CD4-positive, alpha-beta memory T cell (primary cell): ENCODE measurements around the gene CCDC89. TPM values are rescaled to one million over a fixed set of nuclear protein-coding genes. Genes with fewer than 3 reads are reported as not detected.

ENCODE experiments used
- CTCF ChIA-PET: fragments of 350-600 bp; sonication (Branson Sonifier 250); formaldehyde crosslinking; loops from one replicate; lab custom pipeline; 2021; ENCODE audit warnings: inconsistent platforms; ENCODE audit not compliant: partially characterized antibody; lab: Charles Lee
- POLR2A ChIA-PET: fragments of 350-600 bp; sonication (Branson Sonifier 250); formaldehyde crosslinking; loops from one replicate; lab custom pipeline; 2021; ENCODE audit not compliant: partially characterized antibody; lab: Charles Lee
- DNase-seq, 5 donors: peaks; one replicate each; pipeline versions ENCODE4 v3.0.0 to v3.0.0-alpha.2; 2020 to 2022; ENCODE audit warnings: mixed read lengths in 1 of 5
- H3K27ac ChIP-seq: one replicate; pipeline ENCODE4 v1.7.0; 2013; ENCODE audit warnings: low read depth, low read length
- H3K27me3 ChIP-seq: 2 replicates; pipeline ENCODE4 v1.7.0; 2013; ENCODE audit warnings: mild to moderate bottlenecking, low read length, moderate library complexity; ENCODE audit not compliant: insufficient read depth
- H3K36me3 ChIP-seq: 2 replicates; pipeline ENCODE4 v1.7.0; 2013; ENCODE audit warnings: mild to moderate bottlenecking, low read length, moderate library complexity; ENCODE audit not compliant: insufficient read depth
- H3K4me1 ChIP-seq: 2 replicates; pipeline ENCODE4 v1.7.0; 2013; ENCODE audit warnings: mild to moderate bottlenecking, low read length, moderate library complexity; ENCODE audit not compliant: insufficient read depth
- H3K4me3 ChIP-seq, 2 donors: one replicate each; pipeline ENCODE4 v1.7.0; 2013; ENCODE audit warnings: low read length in 2 of 2, mild to moderate bottlenecking in 1 of 2
- H3K9me3 ChIP-seq, 2 donors: one replicate each; pipeline ENCODE4 v1.7.0; 2013; ENCODE audit warnings: low read length in 2 of 2, control low read depth in 1 of 2; ENCODE audit not compliant: control insufficient read depth in 1 of 2
- H3K27ac Mint-ChIP-seq, 7 donors: one replicate each; pipeline ENCODE4 v1.8.0; 2020 to 2021; ENCODE audit warnings: mixed read lengths in 7 of 7, mild to moderate bottlenecking in 6 of 7, inconsistent platforms in 3 of 7, moderate library complexity in 3 of 7
- H3K27me3 Mint-ChIP-seq, 2 donors: one replicate each; pipeline ENCODE4 v1.8.0; 2020 to 2021; ENCODE audit warnings: mixed read lengths in 2 of 2
- H3K36me3 Mint-ChIP-seq, 2 donors: one replicate each; pipeline ENCODE4 v1.8.0; 2020 to 2021; ENCODE audit warnings: mixed read lengths in 2 of 2, inconsistent platforms in 1 of 2, mild to moderate bottlenecking in 1 of 2
- H3K4me1 Mint-ChIP-seq, 4 donors: one replicate each; pipeline ENCODE4 v1.8.0; 2020 to 2021; ENCODE audit warnings: mixed read lengths in 4 of 4, mild to moderate bottlenecking in 1 of 4
- H3K4me3 Mint-ChIP-seq, 8 donors: one replicate each; pipeline ENCODE4 v1.8.0; 2020 to 2021; ENCODE audit warnings: mixed read lengths in 8 of 8, mild to moderate bottlenecking in 7 of 8, moderate library complexity in 6 of 8, inconsistent platforms in 3 of 8
- H3K9me3 Mint-ChIP-seq, 8 donors: one replicate each; pipeline ENCODE4 v1.8.0; 2020 to 2021; ENCODE audit warnings: mixed read lengths in 8 of 8, mild to moderate bottlenecking in 5 of 8, inconsistent platforms in 3 of 8, moderate library complexity in 1 of 8
- intact Hi-C: fragments of 100-400 bp; cut with micrococcal nuclease; formaldehyde crosslinking; loops from one replicate; pipeline ENCODE4 v1.15.1; 2023
- polyA plus RNA-seq, 2 donors: library from polyadenylated mRNA; unstranded; fragments of 300-500 nt; fragmentation: Illumina TruSeq; gene quantifications; one replicate each; pipeline ENCODE4 v1.2.3, GENCODE V29; 2021
- total RNA-seq, 2 experiments: library from RNA; stranded (reverse); gene quantifications; one replicate each; pipeline ENCODE4 v1.2.3, GENCODE V29; 2021

Gene CCDC89
- total and polyA plus RNA-seq, 4 experiments from 2014 or later: 0.22 to 0.70 TPM; not detected in 2

DNA sequence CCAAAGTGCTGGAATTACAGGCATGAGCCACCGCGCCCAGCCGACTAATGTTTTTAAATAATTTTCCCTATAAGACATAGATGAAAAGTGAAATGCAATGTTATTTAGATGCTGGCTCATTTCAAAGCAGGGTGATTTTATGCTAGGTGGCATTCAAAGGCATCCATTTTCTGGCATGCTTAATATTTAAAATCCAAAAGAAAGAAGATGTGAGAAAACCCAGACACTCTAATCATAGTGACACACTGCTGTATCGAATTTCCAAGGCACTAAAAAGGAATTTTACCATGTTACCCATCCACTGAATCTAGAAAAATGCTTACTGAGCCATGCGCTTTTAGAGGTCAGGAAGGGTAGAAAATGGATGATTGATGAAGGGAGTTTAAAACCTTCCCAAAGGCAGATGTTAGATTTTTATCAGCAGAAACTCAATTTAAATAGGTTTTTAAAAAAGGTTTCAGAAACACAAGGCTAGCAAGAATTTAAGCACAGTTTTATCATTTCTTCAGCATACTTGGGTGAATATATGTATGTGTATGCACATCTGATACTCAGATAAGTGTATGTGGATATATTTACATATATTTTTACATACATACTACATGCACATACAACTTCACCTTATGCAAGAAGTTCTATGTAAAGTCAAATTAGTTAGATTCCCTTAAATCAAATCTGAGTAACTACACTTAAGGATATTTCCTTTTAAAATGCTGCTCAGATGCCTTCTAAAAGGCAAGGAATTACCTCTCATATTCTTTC, 24.1 kb upstream of the CCDC89 start:
- Histone ChIP-seq H3K27me3 (no peaks in the 10 kb centered on the region), H3K4me1 (no peaks in the 10 kb centered on the region), H3K36me3 (no peaks in the 10 kb centered on the region), H3K27ac (no peak overlapping the region), H3K9me3 (no peaks in the 10 kb centered on the region), H3K4me3 (no peak overlapping the region)
- Mint-ChIP-seq H3K27ac (no peak overlapping the region), H3K4me3 (no peak overlapping the region), H3K27me3 (no peaks in the 10 kb centered on the region), H3K36me3 (peaks cover 21 to 27% of the 10 kb centered on the region in 2 donors), H3K9me3 (no peaks in the 10 kb centered on the region), H3K4me1 (peaks cover 0 to 4% (median 1%) of the 10 kb centered on the region in 4 donors)
- intact Hi-C loops: no loop called here
- POLR2A ChIA-PET: no interaction called here
- CTCF ChIA-PET: no interaction called here
- DNase-seq: no peak

DNA sequence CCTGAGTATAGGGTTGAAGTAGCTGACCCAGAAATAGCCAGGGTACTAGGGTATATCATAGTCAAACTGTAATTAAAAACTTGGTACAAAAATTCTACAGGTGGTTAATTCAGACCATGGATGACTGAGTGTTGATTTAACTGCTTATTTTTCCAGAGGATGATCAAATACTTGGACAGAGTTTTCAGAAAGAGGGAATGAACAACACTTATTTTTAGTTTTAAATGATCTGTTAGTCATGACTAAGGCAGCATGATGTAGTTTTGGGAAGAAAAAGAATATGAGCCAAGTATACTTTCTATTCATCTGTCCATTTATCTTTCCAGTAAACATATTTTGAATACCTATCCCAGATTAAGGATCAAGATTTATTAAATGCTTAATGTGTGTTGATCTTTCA, 19.8 kb upstream of the CCDC89 start:
- H3K36me3 Mint-ChIP-seq: peaks cover 15 to 34% of the 10 kb centered on the region in 2 donors
- H3K9me3 Mint-ChIP-seq: no peaks in the 10 kb centered on the region
- no peak for DNase-seq
- H3K27me3 ChIP-seq: no peaks in the 10 kb centered on the region
- H3K27me3 Mint-ChIP-seq: no peaks in the 10 kb centered on the region
- peaks cover under 1 to 10% (median 2%) of the 10 kb centered on the region in 4 donors for H3K4me1 Mint-ChIP-seq
- peak overlapping the region in 1 of 7 donors; percentile 59 for H3K27ac Mint-ChIP-seq
- H3K9me3 ChIP-seq: no peaks in the 10 kb centered on the region
- intact Hi-C loops: no loop called here
- H3K27ac ChIP-seq: no peak overlapping the region
- H3K4me3 Mint-ChIP-seq: no peak overlapping the region
- H3K4me3 ChIP-seq: no peak overlapping the region
- POLR2A ChIA-PET: no interaction called here
- H3K36me3 ChIP-seq: no peaks in the 10 kb centered on the region
- H3K4me1 ChIP-seq: peaks cover 6% of the 10 kb centered on the region
- CTCF ChIA-PET: no interaction called here

DNA sequence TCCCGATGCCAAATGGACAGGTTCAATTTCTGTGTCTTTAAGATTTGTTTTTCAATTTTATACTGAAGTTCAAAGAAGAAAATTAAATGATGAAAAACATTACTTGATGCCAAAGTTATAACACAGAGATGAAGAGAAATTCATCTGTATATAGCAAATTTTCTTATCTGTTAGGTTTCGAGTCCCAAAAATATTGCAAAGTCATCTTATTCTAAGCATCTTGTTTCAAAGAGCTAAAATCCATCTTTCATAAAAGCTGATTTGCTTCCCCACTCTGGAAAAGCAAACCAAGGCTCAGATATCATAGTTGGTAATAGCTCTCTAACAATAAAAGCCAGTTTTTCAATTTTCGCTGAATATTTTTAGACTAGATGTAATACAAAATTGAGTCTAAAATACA, 19.0 kb upstream of the CCDC89 start:
- H3K4me1 ChIP-seq: peaks cover 15% of the 10 kb centered on the region
- no peaks in the 10 kb centered on the region for H3K36me3 ChIP-seq
- no peaks in the 10 kb centered on the region for H3K9me3 ChIP-seq
- Mint-ChIP-seq H3K4me1 (peaks cover 8 to 19% (median 11%) of the 10 kb centered on the region in 4 donors), H3K9me3 (no peaks in the 10 kb centered on the region), H3K27me3 (no peaks in the 10 kb centered on the region), H3K27ac (peak overlapping the region in 2 of 7 donors; percentile 2 to 44), H3K4me3 (no peak overlapping the region), H3K36me3 (peaks cover 14 to 34% of the 10 kb centered on the region in 2 donors)
- intact Hi-C loops: no loop called here
- no peak overlapping the region for H3K4me3 ChIP-seq
- no peaks in the 10 kb centered on the region for H3K27me3 ChIP-seq
- no peak overlapping the region for H3K27ac ChIP-seq
- DNase-seq: no peak
- CTCF ChIA-PET: no interaction called here
- POLR2A ChIA-PET: no interaction called here

DNA sequence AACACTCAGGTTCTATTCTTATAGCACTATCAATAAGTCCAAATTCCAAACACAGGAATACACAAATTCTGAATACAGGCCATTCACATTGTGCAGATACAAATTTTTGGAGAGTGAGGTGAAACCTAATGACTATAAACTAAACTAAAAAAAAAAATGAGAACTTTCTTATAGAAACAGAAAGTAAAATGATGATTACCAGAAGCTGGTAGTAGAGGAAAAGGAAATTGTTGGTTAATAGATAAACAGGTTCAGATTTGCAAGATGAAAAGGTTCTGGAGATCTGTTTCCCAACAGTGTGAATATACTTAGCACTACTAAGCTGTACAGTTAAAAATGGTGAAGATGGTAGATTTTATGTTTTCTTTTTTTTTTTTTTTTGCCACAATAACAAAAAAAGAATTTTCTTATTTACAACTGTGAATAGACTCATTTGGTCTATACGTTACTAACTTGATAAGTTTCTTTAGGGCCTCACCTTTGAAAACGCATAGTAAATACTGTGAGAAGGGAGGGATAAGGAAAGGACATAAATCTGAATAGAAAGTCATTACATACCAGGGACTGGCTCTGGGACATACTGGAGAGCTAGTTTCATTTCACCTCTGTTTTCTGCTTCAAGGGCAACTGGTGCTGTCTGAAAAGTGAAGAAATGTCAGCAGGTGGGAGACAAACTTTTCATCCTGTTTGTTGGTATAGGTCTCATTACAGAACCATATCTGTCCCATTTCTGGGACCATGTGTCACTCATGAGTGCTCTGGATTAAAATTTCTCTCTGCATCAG, 14.2 kb upstream of the CCDC89 start:
- CTCF ChIA-PET: interaction anchor here (1.3 to 4.2 kb wide), 4 partner anchors 13 to 155 kb away, joined by 3 to 20 read pairs (median 8); partner anchors contain the start of gene CCDC83
- Histone ChIP-seq H3K27me3 (no peaks in the 10 kb centered on the region), H3K4me1 (peaks cover 25% of the 10 kb centered on the region), H3K4me3 (peak overlapping the region in 1 of 2 donors; percentile 7), H3K27ac (no peak overlapping the region), H3K36me3 (no peaks in the 10 kb centered on the region), H3K9me3 (no peaks in the 10 kb centered on the region)
- no peaks in the 10 kb centered on the region for H3K9me3 Mint-ChIP-seq
- peak overlapping the region in 7 of 8 donors; percentile 32 to 72 (median 61) for H3K4me3 Mint-ChIP-seq
- peak in 4 of 5 donors; percentile 32 to 53 (median 40) for DNase-seq
- peak overlapping the region; percentile 40 to 87 (median 68) for H3K27ac Mint-ChIP-seq
- H3K27me3 Mint-ChIP-seq: no peaks in the 10 kb centered on the region
- POLR2A ChIA-PET: interaction anchor here (0.6 to 1.8 kb wide), 9 partner anchors 9 to 163 kb away, joined by 3 to 5 read pairs (median 3); partner anchors contain the start of genes CCDC83, SYTL2 and TMEM126A
- peaks cover 21 to 32% (median 23%) of the 10 kb centered on the region in 4 donors for H3K4me1 Mint-ChIP-seq
- peaks cover 17 to 24% of the 10 kb centered on the region in 2 donors for H3K36me3 Mint-ChIP-seq
- intact Hi-C loops: loop anchor here (2.0 to 10.0 kb wide), 2 partner anchors 51 to 295 kb away; no protein-coding TSS in a partner anchor

DNA sequence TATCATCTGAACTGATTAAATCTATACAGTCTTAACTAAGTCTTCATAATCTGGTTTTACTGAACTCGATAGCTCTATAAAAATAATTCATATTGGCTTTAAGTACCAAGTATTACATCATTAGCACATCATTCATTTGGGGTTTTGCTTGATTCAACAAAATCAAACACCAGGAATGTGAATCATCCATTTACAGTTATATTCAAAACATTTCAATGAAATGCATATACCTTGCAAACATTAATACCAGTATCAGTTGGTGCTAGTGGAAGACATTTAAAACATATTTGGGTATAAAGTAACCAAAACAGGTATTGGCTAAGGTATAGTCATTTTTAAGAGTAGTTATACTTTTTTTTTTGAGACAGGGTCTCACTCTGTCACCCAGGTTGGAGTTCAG, 12.2 kb upstream of the CCDC89 start:
- Histone ChIP-seq H3K36me3 (no peaks in the 10 kb centered on the region), H3K4me3 (no peak overlapping the region), H3K9me3 (no peaks in the 10 kb centered on the region), H3K27me3 (no peaks in the 10 kb centered on the region), H3K4me1 (peaks cover 25% of the 10 kb centered on the region), H3K27ac (no peak overlapping the region)
- Mint-ChIP-seq H3K9me3 (no peaks in the 10 kb centered on the region), H3K4me1 (peaks cover 21 to 29% (median 23%) of the 10 kb centered on the region in 4 donors), H3K27me3 (no peaks in the 10 kb centered on the region), H3K27ac (no peak overlapping the region), H3K4me3 (no peak overlapping the region), H3K36me3 (peaks cover 15 to 21% of the 10 kb centered on the region in 2 donors)
- DNase-seq: no peak
- intact Hi-C loops: loop anchor here (10.0 kb wide), 1 partner anchor 297 kb away; no protein-coding TSS in a partner anchor
- CTCF ChIA-PET: interaction anchor here (0.8 to 4.2 kb wide), 8 partner anchors 9 to 593 kb away, joined by 3 to 20 read pairs (median 4); partner anchors contain the start of gene CCDC83
- POLR2A ChIA-PET: interaction anchor here (0.6 to 1.7 kb wide), 3 partner anchors 55 to 125 kb away, joined by 3 to 4 read pairs (median 4); no protein-coding TSS in a partner anchor

DNA sequence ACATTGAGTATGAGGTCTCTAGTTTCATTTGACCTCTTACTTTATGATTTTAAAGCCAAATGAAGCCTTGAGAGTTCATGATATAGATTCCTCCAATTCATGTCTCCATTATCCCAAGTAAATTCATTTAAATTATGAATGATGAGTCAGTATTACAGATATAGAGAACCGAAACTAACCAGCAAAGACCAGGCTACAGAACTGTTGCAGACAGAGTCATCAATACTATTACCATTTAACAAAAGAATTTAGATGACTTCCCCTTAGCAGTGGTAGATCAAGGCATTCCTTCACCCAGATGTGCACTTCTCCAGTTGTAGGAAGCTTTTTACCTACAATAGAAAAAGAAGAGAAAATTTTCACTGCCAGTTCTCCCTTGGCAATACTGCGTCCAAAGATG, 11.8 kb upstream of the CCDC89 start:
- no peak overlapping the region for H3K27ac ChIP-seq
- POLR2A ChIA-PET: interaction anchor here (0.9 to 1.7 kb wide), 2 partner anchors 100 to 111 kb away, joined by 3 to 4 read pairs; no protein-coding TSS in a partner anchor
- H3K36me3 ChIP-seq: no peaks in the 10 kb centered on the region
- Mint-ChIP-seq H3K36me3 (peaks cover 11 to 24% of the 10 kb centered on the region in 2 donors), H3K9me3 (no peaks in the 10 kb centered on the region), H3K4me1 (peaks cover 21 to 27% (median 23%) of the 10 kb centered on the region in 4 donors), H3K4me3 (no peak overlapping the region), H3K27ac (peak overlapping the region in 3 of 7 donors; percentile 26 to 72 (median 32)), H3K27me3 (no peaks in the 10 kb centered on the region)
- CTCF ChIA-PET: interaction anchor here (1.0 to 4.2 kb wide), 6 partner anchors 9 to 594 kb away, joined by 3 to 20 read pairs (median 4); no protein-coding TSS in a partner anchor
- intact Hi-C loops: loop anchor here (10.0 kb wide), 1 partner anchor 297 kb away; no protein-coding TSS in a partner anchor
- no peak overlapping the region for H3K4me3 ChIP-seq
- no peaks in the 10 kb centered on the region for H3K27me3 ChIP-seq
- peaks cover 25% of the 10 kb centered on the region for H3K4me1 ChIP-seq
- DNase-seq: no peak
- no peaks in the 10 kb centered on the region for H3K9me3 ChIP-seq
